Central memory CD8-positive, alpha-beta T cell (primary cell): ENCODE results near the gene RASL10B.
"Not testable (repeated sequence)": the region's sequence is repeated elsewhere in the genome, so short reads cannot be mapped to it uniquely, and the experiment has no call there.

Source experiments
- ATAC-seq: fragments of 150-1000 bp; cut with Tn5 transposase; replicated peaks from 2 replicates; pipeline ENCODE4 v1.10.0; 2022; ENCODE audit warnings: mild to moderate bottlenecking, moderate FRiP score, moderate number of reproducible peaks; ENCODE audit not compliant: poor library complexity, severe bottlenecking; ENCODE audit errors: extremely low read depth
- DNase-seq, 2 donors: peaks; one replicate each; pipeline ENCODE4 v3.0.0; 2021; ENCODE audit warnings: low spot score in 2 of 2
- H3K27ac Mint-ChIP-seq: one replicate; pipeline ENCODE4 v1.8.0; 2022; ENCODE audit warnings: low read depth, mild to moderate bottlenecking, moderate library complexity, mixed read lengths
- H3K27me3 Mint-ChIP-seq: one replicate; pipeline ENCODE4 v1.8.0; 2022; ENCODE audit warnings: mixed read lengths
- H3K36me3 Mint-ChIP-seq: one replicate; pipeline ENCODE4 v1.8.0; 2022; ENCODE audit warnings: mild to moderate bottlenecking, moderate library complexity, mixed read lengths; ENCODE audit not compliant: insufficient read depth
- H3K4me1 Mint-ChIP-seq: one replicate; pipeline ENCODE4 v1.8.0; 2022; ENCODE audit warnings: mixed read lengths
- H3K4me3 Mint-ChIP-seq: one replicate; pipeline ENCODE4 v1.8.0; 2022; ENCODE audit warnings: mild to moderate bottlenecking, moderate library complexity, mixed read lengths
- H3K9me3 Mint-ChIP-seq: one replicate; pipeline ENCODE4 v1.8.0; 2022; ENCODE audit warnings: mixed read lengths

RASL10B gene, protein sequence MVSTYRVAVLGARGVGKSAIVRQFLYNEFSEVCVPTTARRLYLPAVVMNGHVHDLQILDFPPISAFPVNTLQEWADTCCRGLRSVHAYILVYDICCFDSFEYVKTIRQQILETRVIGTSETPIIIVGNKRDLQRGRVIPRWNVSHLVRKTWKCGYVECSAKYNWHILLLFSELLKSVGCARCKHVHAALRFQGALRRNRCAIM

DNA sequence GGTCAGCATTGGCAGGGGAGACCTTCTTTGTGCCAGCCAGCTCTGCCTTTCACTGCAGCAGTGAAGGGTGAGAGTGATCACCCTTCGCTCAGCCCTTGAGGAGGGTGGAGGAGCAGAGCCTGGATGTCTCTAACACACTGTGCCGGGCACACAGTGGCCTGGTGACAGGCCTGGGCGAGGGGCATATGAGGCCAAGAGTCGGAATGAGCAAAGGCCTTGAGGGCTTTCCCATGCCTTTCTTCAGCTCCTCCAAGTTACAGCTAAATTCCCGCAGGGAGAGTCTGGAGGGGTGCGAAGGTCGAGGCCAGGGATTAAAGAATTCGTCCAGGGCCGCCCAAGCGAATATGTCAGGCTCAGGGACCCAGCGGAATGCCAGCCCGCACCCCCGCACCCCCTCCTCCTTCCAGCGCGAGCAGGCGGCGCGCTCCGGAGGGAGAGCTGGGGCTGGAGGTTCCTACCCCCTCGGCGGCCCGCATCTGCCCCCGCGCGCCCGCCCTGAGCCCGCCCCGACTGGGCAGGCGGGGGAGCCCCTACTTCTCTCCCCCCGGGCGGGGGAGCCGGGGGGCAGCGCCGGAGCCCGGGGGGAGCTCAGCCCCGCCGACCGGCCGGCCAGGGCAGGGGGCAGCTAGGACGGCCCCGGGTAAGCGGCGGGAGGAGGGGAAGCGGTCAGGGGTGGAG, at the start of gene RASL10B:
Gene RASL10B (plus strand): TSS at position 401 of the 678 bp plus-strand sequence. CDS start 3,546 bp downstream, outside the sequence.
- DNase-seq (no peak), ATAC-seq (peak; percentile 76)
- H3K27me3 Mint-ChIP-seq: no peaks in the 10 kb centered on the region
- H3K27ac Mint-ChIP-seq: peak within 1 kb of the TSS; percentile 36
- peak within 1 kb of the TSS; percentile 77 for H3K4me3 Mint-ChIP-seq
- peaks cover 5% of the 10 kb centered on the region for H3K36me3 Mint-ChIP-seq
- peaks cover 12% of the 10 kb centered on the region for H3K4me1 Mint-ChIP-seq
- no peaks in the 10 kb centered on the region for H3K9me3 Mint-ChIP-seq

DNA sequence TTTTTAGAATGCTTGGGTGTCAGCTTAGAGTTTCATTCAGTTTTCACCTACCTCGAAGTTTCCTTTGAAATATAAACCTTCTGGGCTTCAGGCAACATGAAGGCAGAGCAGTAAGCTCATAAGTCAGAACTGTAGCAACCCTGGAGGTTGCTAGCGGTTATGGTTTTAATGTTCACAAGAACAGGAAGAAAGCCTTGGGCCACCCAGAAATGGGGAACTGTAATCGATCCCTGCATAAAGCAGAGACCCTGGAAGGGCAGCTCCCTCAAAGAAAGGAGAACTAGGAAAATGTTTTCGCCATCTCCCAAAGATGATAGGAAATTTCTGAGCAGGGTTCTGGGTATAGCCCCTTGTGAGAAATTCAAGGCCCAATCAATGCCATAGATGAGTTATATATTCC, 47.8 kb upstream of the RASL10B start:
- ATAC-seq (no peak), DNase-seq (no peak)
- Mint-ChIP-seq H3K36me3 (peaks cover 65% of the 10 kb centered on the region), H3K27me3 (no peaks in the 10 kb centered on the region), H3K27ac (no peak overlapping the region), H3K4me1 (peaks cover 8% of the 10 kb centered on the region), H3K4me3 (no peak overlapping the region), H3K9me3 (no peaks in the 10 kb centered on the region)

GRCh38 chr17:35684055-35684802, 47.2 kb upstream of the RASL10B start:
- no peaks in the 10 kb centered on the region for H3K9me3 Mint-ChIP-seq
- H3K27me3 Mint-ChIP-seq: no peaks in the 10 kb centered on the region
- peaks cover 62% of the 10 kb centered on the region for H3K36me3 Mint-ChIP-seq
- no peak for DNase-seq
- H3K4me1 Mint-ChIP-seq: peaks cover 2% of the 10 kb centered on the region
- no peak overlapping the region for H3K4me3 Mint-ChIP-seq
- no peak for ATAC-seq
- no peak overlapping the region for H3K27ac Mint-ChIP-seq

DNA sequence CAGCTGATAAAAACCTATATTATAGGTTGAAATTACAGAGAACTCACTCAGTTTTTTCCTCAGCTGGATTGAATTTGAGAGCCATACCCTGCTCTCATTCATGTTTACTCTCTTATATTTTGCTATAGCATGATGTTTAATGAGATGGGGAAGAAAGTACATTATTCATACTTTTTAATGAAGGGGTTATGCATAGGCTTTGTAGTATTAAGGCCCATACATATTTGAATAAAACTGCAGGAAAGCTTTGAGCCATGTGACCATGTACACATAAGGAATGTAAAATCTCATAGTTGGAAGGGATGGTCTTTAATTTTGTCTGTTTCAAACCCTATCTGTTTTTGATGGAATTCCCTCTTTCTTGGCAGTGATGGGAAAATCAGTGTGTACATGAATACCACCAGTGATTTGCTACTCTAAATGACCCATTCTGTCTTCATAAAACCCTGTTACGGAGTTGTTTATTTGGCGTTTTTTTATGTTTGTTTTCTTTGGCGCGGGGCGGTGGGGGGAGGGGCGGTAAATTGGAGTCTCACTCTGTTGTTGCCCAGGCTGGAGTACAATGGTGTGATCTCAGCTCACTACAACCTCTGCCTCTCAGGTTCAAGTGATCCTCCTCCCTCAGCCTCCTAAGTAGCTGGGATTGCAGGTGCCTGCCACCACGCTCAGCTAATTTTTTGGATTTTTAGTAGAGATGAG, 38.8 kb upstream of the RASL10B start:
- H3K4me3 Mint-ChIP-seq: no peak overlapping the region
- H3K9me3 Mint-ChIP-seq: no peaks in the 10 kb centered on the region
- H3K36me3 Mint-ChIP-seq: peaks cover 54% of the 10 kb centered on the region
- DNase-seq: no peak
- H3K27me3 Mint-ChIP-seq: no peaks in the 10 kb centered on the region
- no peak for ATAC-seq
- H3K27ac Mint-ChIP-seq: no peak overlapping the region
- H3K4me1 Mint-ChIP-seq: peaks cover 10% of the 10 kb centered on the region

DNA sequence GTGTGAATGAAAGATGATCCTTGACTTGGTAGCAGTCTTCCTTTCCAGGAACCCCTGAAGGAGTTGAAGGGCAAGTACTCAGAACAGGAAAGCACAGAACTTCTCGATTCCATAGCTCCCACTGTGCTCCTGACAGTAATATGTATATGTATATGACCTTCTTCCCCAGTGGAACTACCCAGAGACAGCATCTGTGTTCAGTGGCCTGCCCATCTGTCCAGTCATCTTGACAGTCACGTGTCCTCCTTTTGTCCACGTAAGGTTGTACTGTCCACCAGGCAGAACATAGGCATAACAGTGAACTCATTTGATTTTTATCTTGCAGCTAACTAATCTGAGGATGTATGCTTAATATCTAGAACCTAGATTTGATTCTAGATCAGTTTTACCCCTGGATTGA, 37.8 kb upstream of the RASL10B start:
- H3K9me3 Mint-ChIP-seq: no peaks in the 10 kb centered on the region
- H3K4me1 Mint-ChIP-seq: peaks cover 10% of the 10 kb centered on the region
- H3K27me3 Mint-ChIP-seq: no peaks in the 10 kb centered on the region
- no peak for ATAC-seq
- H3K27ac Mint-ChIP-seq: no peak overlapping the region
- DNase-seq: no peak
- H3K36me3 Mint-ChIP-seq: peaks cover 49% of the 10 kb centered on the region
- no peak overlapping the region for H3K4me3 Mint-ChIP-seq

DNA sequence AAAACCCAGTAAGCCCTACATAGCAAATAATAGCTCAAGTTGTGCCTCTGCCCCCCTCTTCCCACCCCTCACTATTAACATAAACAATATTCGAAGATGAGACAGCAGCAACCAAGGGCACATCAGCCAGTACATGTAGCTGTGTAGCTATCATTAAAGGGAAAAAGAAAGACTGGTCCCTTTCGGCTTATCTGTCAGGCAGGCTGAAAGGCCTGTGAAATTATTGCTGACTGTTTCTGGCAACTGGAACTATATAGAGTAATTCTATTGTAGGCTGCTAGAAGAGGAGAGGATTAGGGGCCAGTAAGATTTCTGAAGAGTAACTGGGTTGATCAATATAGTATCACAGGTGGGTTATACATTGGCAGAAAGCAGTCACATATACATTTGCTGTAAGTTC, 36.5 kb upstream of the RASL10B start:
- Mint-ChIP-seq H3K4me1 (peaks cover 6% of the 10 kb centered on the region), H3K36me3 (peaks cover 48% of the 10 kb centered on the region), H3K9me3 (no peaks in the 10 kb centered on the region), H3K27me3 (no peaks in the 10 kb centered on the region), H3K4me3 (no peak overlapping the region), H3K27ac (no peak overlapping the region)
- no peak for DNase-seq
- ATAC-seq: no peak

- no peaks in the 10 kb centered on the region for H3K4me1 Mint-ChIP-seq
- H3K27ac Mint-ChIP-seq: no peak overlapping the region
- DNase-seq: no peak
- H3K9me3 Mint-ChIP-seq: no peaks in the 10 kb centered on the region
- no peak overlapping the region for H3K4me3 Mint-ChIP-seq
- no peak for ATAC-seq
- H3K27me3 Mint-ChIP-seq: no peaks in the 10 kb centered on the region
- peaks cover 43% of the 10 kb centered on the region for H3K36me3 Mint-ChIP-seq
Observed at GRCh38 chr17:35695613-35696012, 35.8 kb upstream of the RASL10B start.

GRCh38 chr17:35698800-35699199, 32.6 kb upstream of the RASL10B start:
- no peak overlapping the region for H3K27ac Mint-ChIP-seq
- ATAC-seq: no peak
- peaks cover 39% of the 10 kb centered on the region for H3K36me3 Mint-ChIP-seq
- H3K27me3 Mint-ChIP-seq: no peaks in the 10 kb centered on the region
- no peak overlapping the region for H3K4me3 Mint-ChIP-seq
- DNase-seq: no peak
- peaks cover 5% of the 10 kb centered on the region for H3K9me3 Mint-ChIP-seq
- H3K4me1 Mint-ChIP-seq: peaks cover 13% of the 10 kb centered on the region

- H3K4me1 Mint-ChIP-seq: peaks cover 13% of the 10 kb centered on the region
- H3K4me3 Mint-ChIP-seq: no peak overlapping the region
- peaks cover 30% of the 10 kb centered on the region for H3K36me3 Mint-ChIP-seq
- no peak for DNase-seq
- no peak for ATAC-seq
- H3K9me3 Mint-ChIP-seq: peaks cover 5% of the 10 kb centered on the region
- H3K27me3 Mint-ChIP-seq: no peaks in the 10 kb centered on the region
- no peak overlapping the region for H3K27ac Mint-ChIP-seq
Observed at GRCh38 chr17:35700150-35700549, 31.3 kb upstream of the RASL10B start.

- Mint-ChIP-seq H3K27ac (no peak overlapping the region), H3K4me3 (no peak overlapping the region), H3K4me1 (peaks cover 22% of the 10 kb centered on the region), H3K27me3 (no peaks in the 10 kb centered on the region), H3K36me3 (peaks cover 25% of the 10 kb centered on the region), H3K9me3 (peaks cover 5% of the 10 kb centered on the region)
- ATAC-seq: no peak
- DNase-seq: no peak
Observed at GRCh38 chr17:35701491-35701890, 29.9 kb upstream of the RASL10B start.

GRCh38 chr17:35703308-35703707, 28.1 kb upstream of the RASL10B start:
- not testable (repeated sequence) for H3K27me3 Mint-ChIP-seq, ATAC-seq, H3K27ac Mint-ChIP-seq, DNase-seq, H3K4me3 Mint-ChIP-seq, H3K9me3 Mint-ChIP-seq
- Mint-ChIP-seq H3K4me1 (peaks cover 22% of the 10 kb centered on the region), H3K36me3 (peaks cover 22% of the 10 kb centered on the region)

DNA sequence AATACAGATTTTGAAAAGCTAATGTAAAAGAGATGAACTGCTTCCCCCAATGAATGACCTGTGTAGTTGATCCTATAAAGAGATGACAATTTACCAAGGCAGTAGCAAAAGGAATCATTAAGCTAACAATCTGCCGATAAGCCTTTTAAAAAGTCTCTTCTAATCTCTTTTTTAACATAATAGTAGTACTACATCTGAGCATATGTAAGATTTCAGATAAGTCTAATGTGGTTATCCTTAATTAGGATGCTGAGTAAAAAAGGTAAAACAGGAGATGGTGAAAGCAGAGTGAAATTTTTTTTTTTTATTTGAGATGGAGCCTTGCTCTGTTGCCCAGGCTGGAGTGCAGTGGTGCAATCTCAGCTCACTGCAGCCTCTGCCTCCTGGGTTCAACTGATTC, 26.2 kb upstream of the RASL10B start:
- H3K9me3 Mint-ChIP-seq: peaks cover 5% of the 10 kb centered on the region
- no peak for DNase-seq
- H3K4me1 Mint-ChIP-seq: peaks cover 22% of the 10 kb centered on the region
- H3K4me3 Mint-ChIP-seq: no peak overlapping the region
- ATAC-seq: no peak
- no peaks in the 10 kb centered on the region for H3K27me3 Mint-ChIP-seq
- H3K27ac Mint-ChIP-seq: no peak overlapping the region
- peaks cover 28% of the 10 kb centered on the region for H3K36me3 Mint-ChIP-seq
